T1000 (cell line): ENCODE data around the gene NUS1.
"Not testable (repeated sequence)": the region's sequence is repeated elsewhere in the genome, so short reads cannot be mapped to it uniquely, and the experiment has no call there.

Source experiments
- DNase-seq: peaks from one replicate; lab custom pipeline; 2025; ENCODE audit warnings: mixed read lengths; lab: John Stamatoyannopoulos, UW

Gene NUS1

DNA sequence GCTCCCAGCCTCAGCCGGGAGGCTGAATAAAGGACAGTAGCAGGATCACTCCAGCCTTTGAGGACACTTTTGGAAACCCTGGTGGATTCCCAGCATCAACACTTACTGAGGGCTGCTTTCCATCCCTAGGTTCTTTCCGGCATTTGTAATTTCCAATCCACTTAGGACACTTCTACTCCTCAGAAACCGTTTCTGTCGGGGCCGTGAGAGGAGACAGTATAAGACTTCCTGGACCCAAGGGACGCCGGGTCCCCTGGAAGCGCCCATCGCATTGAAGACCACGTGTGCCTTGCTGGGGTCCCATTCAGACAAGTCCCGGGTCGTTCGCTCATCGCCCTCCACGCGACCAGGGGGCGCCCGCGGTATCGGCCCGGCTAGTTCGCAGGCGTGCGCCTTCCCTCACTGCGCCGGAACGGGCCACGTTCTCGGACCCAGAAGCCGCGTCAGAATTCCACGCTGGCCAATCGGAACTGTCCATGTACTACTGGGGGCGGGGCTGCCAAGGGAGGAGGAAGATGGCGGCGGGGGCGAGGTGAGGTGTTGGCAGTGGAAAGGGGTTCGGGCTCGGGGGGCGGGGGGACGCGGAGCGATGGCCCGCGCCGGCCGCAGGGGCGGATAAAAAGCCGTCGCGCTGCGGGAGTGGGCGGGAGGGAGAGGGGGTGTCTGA is at the start of gene NUS1:
TSS of gene NUS1 (plus strand) at position 479 of the 667 bp plus-strand sequence. CDS start 202 bp downstream, outside the sequence.
- peak; percentile 94 for DNase-seq

DNA sequence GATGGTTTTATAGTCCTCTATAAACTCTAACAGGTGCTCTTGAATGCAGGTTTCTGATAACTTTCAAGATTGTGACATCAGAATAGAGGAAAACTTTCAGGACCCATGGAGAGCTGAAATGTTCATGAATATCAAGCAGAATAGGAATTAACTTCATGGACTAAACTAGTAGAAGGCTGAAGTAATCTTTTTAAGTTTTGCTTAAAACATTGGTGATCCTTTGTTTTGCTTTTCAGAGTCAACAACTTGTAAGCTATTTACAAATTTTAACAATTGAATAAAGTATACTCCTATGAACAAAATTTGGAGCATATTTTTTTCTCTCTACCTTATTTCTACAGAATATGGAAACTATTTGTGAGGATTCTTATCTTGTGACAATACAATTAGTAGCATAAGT is 47.7 kb upstream of the NUS1 start:
- no peak for DNase-seq

DNA sequence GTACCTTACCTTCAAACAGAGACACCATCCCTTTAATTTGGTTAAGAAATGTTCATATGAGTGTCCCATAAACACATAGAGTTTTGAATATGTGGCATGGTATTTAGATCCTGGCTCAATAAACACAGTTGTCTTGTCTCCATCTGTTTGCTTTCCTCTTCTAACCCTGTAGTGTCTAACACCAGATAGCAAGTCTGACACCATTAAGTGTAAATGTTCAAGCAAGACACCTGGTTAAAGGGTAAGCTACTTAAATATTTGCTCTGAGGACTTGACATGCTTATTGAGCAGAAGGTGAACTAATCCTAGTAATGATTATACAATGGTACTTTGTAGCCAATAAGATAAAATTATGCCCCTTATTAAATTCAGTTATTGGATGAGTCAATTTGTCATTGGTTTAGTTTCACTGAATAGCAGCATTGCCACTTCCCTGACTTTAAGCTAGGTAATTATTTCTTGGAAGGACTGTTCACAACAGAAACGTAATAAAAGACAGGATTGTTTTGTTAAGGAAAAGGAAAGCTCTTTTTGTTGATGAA is 46.1 kb upstream of the NUS1 start:
- no peak for DNase-seq

DNA sequence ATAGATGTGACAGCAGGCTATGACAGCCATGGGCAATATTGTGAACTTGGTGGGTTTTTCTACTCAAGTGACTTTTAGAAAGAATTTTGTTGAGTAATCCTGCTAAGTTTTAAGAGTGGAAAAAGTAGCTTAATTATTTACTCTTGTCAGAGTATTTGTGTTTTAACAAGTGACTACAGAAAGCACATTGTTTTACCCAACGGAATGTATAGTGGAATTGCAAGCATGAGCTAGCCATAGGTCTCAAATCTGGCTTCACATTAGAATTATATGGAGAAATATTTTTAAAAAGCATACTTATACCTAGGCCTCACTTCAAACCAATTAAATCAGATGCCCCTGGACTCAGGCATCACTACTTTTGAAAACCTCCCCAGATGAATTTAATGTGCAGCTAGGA is 37.5 kb upstream of the NUS1 start:
- no peak for DNase-seq

DNA sequence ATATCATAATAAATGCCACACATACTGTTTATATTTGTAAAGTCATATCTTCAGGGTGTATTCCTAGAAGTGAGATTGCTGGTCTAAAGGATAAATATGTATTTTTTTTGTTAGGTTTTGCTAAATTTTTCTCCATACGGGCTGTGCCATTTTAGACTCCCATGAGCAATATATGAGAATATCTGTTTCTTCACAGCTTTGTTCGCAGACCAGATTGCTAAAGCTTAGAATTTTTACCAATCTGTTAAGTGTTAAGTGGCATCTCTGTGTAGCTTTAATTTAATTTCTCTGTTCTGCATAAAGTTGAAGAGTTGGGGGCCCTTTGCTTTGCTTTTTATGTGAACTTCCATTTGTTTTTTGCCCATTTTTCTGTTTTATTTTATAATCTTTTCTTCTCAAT is 32.3 kb upstream of the NUS1 start:
- no peak for DNase-seq

DNA sequence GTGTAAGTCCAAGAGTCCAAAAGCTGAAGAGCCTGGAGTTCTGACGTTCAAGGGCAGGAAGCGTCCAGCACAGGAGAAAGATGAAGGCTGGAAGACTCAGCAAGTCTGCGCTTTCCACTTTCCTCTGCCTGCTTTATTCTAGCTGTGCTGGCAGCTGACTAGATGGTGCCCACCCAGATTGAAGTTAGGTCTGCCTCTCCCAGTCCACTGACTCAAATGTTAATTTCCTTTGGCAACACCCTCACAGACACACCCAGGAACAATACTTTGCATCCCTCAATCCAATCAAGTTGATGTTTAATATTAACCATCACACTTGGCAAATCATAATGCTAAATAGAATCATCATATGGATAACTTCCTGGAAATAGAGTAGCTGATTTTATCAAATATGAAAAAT is 23.3 kb upstream of the NUS1 start:
- DNase-seq = not testable (repeated sequence)

DNA sequence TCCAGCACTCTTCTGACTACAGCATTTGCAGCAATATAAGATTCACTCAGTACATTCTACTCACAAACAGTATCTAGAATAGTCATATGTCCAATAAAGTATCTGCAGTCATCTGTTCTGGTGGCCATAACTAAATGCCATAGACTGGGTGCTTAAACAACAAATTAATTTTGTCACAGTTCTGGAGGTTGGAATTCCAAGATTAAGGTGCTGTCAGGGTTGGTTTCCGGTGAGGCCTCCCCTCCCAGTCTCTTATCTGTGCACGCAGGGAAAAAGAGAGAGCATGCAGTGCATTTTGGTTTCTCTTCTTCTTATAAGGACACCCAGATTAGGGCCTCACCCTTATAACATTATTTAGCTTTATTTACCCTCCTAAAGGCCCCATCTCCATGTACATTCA is 21.3 kb upstream of the NUS1 start:
- DNase-seq = no peak

DNA sequence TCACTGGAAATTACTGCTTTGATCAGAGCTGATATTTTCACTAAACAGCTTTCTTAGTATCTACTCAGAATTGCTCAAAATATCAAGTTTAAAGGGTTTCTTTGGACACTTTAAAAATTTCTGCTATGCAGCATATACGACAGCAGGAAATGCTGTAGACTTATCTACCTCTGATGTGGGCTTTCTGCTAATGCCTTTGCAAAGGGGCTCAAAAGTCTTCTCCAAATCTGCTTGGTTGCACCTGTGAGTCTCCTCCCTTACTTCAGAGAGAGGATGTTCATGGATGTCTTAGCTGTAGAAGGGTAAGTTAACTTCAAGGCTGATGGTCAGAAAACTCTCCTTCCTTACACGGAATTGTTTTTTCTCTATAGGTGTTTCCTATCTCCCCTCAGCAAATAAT is 19.9 kb upstream of the NUS1 start:
- no peak for DNase-seq

DNA sequence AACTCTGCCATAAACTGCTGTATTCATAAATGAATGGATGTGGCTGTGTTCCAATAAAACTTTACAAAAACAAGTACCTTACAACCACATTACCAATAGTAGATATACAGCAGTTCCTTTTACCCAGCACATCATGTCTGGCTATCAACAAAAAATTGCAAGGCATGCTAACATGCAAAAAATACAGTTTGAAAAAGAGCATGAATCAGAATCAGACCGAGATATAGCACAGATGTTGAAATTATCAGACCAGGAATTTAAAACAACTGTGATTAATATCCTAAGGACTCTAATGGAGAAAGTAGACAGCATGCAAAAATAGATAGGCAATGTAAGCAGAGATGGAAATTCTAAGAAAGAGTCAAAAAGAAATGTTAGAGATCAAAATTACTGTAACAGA is 8.4 kb upstream of the NUS1 start:
- DNase-seq = no peak

DNA sequence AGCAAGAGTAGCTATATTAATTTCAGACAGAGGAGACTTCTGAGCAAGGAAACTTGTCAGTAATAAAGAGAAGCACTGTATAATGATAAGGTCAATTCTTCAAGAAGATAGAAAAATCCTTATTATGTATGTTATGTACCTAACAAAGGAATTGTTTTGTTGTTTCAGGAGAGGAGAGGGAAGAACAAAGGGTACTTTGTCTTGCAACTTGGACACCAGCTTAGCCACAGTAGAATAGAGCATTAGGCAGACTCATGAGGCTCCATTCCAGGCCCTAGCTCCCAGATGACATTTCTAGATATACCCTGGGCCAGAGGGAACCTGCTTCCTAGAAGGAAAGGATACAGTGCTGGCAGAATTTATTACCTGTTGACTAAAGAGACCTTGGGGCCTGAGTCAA is 6.5 kb upstream of the NUS1 start:
- no peak for DNase-seq

DNA sequence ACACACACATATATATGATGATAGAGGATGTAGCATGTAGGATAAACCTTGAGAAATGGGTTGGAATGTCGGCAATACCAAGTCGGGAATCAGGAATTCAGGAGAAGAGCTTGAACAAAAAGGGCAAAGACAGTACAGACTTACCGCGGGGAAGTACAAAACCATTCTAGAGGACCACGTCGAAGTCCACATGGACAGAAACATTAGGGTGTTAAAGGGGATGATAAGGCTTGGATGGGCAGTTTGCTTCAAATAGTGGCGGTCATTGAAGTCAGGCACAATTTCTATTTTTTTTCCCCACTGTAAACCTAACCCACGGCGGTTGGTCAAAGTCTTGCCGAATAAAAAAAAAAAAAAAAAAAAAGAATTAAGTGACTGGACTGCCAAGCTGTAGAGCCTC is 766 bp upstream of the NUS1 start:
- no peak for DNase-seq

DNA sequence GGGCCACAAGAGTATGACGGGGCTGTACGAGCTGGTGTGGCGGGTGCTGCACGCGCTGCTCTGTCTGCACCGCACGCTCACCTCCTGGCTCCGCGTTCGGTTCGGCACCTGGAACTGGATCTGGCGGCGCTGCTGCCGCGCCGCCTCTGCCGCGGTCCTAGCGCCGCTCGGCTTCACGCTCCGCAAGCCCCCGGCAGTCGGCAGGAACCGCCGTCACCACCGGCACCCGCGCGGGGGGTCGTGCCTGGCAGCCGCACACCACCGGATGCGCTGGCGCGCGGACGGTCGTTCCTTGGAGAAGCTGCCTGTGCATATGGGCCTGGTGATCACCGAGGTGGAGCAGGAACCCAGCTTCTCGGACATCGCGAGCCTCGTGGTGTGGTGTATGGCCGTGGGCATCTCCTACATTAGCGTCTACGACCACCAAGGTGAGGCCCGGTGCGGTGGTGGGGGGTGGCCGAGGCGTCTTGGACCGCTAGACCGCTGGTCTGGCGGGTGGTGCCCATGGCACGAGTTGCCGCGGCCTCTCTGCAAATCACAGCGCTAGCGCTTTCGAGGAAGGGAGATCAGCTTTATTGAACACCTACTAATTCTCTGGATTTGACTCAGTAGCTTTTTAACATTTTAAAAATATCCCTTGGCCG is 511 bp downstream of the NUS1 start:
- DNase-seq = not testable (repeated sequence)

DNA sequence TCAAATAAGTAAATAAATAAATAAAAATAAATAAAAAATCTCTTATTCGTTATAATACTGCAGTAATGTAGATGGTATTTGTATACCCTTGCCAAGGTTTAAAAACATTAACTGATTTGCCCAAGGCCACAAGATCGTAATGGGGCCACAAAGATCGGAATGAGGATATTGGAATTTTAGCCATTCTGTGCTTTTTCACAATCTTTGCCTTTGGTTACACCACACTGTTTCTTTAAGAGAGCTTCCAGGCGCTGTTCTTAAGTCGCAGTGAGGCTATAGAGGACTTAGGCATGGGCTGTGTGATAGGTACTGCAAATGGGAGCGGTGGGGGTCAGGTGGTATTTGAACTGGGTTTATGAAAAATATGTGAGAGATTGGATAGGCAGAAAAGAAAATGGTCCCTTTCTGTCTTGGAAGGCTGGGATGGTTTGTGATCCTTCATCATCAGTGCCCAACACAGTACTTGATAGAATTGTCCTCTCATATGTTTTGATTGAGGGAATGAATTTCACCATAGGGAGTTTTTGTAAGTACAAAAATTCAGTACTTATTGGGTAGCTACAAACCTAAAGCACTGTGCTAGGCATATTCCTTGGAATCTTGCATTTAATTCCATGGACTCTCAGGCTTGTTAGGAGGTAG is 1.4 kb downstream of the NUS1 start:
- no peak for DNase-seq

DNA sequence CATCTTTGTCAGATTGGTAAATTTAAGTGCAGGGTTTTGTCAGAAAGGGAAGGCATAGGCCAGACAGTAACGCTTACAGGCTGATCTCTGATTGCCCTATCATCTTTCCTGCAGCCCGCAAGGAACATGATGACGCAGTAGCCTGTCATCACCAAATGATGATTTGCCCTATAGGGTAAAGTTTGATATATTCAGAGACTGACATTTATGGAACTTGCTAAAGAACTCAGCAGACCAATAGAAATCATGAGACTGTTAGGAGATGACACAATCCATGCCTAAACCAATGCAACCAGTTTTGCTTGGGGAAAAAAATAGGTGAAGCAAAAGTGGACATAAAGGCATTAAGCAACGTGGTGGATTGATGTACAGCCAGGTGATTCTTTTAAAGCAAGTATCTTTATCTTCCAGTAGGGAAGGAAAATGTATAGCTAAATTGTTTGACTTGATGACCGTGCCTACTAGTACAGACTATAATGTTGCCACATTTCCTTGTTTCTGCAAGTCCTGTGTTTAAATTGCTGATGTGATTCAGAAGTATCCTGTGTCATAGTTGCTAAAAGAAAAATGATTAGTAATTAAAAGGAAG is 2.4 kb downstream of the NUS1 start:
- no peak for DNase-seq

DNA sequence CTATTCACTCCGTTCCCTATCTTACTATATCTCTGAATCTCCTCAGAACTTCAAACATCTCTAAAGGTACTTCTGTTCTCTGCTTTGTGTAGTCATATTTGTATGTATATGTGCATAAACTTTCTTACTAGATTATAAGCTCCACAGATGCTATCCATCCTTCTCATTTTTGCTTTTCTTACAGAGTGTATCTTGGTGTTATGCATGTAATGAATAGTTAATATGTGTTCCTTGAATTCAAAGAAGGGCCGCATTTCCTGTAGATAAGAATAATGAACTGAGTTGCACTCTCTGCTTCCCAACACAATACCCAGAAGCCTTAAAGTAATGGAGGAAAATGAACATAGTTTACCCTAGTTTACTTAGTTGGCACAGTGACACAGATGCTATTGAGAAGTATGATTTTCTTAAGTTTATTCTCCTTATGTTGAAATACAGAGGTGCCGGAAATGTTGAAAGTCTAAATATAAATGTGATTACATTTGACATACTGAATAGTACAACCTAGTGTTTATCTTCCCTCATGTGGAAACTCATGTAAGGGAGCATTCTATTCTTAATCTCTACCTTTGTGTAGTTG is 6.0 kb downstream of the NUS1 start:
- DNase-seq = no peak

DNA sequence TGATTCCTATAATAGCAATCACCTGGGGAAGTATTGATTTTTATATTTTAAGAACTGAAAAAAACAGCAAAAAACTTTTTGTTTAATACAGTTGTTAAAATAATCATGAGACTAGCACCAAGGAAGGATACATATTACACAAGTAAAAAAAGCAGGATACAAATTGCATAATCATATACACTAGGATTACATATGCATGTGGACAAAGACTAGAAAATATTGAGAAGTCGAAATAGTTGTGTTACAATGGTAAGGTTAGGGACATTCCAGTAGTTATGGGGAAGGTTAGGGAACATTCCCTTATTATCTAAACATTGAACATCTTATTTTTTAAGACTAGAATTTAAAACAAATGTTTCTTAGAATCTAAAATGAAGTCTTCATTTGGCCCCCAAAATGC is 9.5 kb downstream of the NUS1 start:
- DNase-seq = no peak

DNA sequence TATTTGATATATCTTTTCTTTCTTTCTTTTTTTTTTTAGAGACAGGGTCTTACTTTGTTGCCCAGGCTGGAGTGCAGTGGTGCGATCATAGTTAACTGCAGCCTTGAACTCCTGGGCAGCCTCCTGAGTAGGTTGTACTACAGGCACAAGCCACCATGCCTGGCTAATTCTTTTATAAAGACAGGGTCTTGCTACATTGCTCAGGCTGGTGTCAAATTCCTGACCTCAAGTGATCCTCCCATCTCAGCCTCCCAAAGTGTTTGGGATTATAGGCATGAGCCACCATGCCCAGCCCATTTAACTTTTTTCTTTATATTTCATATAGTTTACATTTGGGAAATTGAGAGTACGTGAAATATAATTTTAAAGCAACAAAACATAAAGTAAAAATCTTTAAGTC is 10.1 kb downstream of the NUS1 start:
- no peak for DNase-seq

DNA sequence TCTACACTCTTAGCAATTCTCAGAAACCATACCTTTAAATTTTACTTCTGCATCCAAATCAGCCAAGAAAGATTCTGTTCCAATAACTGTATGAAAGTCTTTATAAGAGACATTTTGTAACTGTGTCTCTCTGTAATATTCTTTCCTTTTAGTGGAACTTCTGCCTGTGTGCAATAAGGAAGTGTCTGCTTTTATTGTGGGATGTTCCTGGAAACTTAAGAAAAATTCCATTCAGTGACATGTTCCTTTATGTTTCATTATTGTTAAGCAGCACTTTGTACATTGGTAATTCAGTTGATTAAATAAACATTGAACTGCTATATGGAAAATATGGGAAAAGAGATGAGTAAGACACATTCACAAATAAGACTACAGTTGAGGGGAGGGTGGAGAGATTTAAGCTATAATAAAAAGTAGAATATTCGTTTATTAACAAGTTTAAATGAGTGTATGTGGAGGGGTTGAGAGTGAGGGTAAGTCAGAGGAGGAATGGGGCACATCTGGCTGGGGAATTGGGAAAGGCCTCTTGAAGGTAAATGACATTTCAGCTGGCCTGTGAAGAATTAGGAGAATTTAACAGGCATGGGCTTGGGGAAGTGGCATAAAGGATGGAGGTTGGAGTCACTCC is 11.9 kb downstream of the NUS1 start:
- DNase-seq = no peak

DNA sequence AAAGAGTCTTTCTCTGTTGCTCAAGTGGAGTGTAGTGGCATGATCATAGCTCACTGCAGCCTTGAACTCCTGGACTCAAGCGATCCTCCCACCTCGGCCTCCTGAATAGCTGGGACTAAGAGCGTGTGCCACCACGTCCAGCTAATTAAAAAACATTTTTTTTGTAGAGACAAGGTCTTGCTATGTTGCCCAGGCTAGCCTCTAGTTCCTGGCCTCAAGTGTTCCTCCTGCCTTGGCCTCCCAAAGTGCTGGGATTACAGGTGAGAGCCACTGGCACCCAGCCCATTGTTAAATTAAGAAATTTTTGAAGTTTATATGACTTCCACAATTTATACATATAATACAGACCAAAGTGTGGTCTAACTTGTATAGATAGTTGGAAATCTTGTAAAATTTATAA is 14.3 kb downstream of the NUS1 start:
- not testable (repeated sequence) for DNase-seq

DNA sequence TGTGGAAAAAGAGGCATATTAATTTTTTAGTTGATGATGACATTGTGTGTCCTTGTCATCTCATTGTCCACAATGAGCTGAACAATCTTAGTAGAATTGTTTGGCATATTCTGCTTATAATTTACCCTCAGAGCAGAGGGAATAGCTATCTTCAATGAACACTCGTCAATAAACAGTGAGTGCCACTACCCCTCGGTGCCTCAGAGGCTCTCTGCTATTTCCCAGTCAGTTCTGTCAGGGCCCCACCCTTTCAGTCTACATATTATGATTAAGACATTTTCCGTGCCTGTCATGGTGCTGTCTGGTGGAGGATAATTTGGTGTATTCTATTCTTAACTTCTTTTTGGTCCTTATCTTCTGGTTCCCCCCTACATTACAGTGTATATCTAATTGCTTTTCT is 31.2 kb downstream of the NUS1 start:
- DNase-seq = no peak

DNA sequence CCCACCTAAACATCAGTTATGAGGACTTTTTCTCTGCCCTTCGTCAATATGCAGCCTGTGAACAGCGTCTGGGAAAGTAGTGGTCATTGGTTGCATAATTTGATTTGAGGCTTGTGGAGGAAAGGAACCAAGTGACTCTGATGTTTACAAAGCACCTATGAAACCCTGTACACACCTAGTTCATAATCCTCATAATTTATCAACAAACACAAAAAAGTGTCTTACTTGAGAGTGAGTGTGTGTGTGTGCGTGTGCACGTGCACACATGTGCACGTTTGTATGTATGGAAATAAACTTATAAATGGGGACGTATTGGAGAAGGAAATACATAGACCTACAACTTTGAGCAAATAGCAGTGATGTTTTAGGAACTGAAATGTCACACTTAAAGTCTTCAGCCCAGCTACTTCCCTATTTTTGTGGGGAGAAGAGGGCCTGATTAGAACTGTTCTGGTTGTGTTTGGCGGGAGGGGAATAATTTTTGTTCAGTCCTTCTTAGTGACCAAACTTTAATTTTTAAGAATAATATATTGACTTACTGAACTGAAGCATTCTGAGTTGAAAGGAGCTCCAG is 31.8 kb downstream of the NUS1 start:
- DNase-seq = not testable (repeated sequence)

DNA sequence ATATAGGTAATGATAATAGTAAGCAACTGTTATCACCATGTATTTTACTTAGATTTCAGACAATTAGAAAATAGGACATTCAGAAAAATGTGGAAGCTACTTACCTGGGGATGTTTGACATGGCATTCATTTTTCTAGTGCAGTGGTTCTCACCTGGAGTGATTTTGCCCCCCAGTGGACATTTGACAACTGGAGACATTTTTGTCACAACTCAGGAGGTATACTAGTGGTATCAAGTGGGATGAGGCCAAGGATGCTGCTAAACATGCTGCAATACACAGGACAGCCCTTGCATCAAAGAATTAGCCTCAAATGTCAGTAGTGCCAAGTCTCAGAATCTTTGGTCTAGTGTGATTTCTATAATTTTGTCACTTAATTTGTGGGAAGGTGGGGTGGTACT is 36.1 kb downstream of the NUS1 start:
- no peak for DNase-seq
